ENCODE data around the gene IFIT2.
A peak's percentile ranks its signal among the peaks of the same experiment; 100 is the strongest.
"Not testable (repeated sequence)": the region's sequence is repeated elsewhere in the genome, so short reads cannot be mapped to it uniquely, and the experiment has no call there.

IFIT2 gene

DNA sequence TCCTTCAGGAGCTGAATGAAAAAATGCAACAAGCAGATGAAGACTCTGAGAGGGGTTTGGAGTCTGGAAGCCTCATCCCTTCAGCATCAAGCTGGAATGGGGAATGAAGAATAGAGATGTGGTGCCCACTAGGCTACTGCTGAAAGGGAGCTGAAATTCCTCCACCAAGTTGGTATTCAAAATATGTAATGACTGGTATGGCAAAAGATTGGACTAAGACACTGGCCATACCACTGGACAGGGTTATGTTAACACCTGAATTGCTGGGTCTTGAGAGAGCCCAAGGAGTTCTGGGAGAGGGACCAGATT is 5.4 kb downstream of the IFIT2 start:
- no peak for DNase-seq (ENCODE audit: low read depth in 2 of 2)

DNA sequence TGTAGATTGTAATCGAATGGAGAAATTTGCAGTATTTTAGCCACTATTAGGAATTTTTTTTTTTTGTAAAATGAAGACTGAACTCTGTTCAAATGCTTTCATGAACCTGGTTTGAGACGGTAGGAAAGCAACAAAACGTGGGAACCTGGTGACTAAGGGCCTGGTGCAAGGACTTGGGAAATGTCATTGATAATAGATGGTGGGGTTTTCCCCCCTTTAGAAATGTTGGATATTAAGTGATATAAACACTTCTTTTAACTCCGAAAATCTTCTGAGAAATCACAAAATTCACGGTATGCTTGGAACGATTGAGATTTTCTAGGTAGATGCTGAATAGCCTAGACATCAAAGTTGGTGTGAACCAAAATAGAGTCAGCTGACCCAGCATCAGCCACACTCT is 6.4 kb downstream of the IFIT2 start:
- DNase-seq (ENCODE audit: low read depth in 2 of 2) = no peak

DNA sequence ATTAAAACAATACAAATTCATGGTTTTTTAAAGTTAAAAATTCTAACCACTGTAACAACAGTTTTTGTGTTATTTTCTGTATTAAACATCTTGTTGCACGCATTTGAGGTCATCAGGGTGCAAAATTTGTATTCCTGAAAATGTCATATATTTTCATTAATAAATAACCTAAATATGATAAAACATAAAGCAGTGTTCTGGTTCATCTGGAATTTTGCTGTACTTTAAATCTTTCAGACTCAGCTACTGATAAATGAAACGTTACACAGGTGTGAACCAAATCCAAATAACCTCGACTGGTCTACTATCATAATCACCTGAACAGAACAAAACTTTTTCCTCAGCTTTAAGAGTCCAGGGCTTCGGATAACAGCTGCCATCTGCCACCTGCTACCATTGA is 6.9 kb downstream of the IFIT2 start:
- no peak for DNase-seq (ENCODE audit: low read depth in 2 of 2)

DNA sequence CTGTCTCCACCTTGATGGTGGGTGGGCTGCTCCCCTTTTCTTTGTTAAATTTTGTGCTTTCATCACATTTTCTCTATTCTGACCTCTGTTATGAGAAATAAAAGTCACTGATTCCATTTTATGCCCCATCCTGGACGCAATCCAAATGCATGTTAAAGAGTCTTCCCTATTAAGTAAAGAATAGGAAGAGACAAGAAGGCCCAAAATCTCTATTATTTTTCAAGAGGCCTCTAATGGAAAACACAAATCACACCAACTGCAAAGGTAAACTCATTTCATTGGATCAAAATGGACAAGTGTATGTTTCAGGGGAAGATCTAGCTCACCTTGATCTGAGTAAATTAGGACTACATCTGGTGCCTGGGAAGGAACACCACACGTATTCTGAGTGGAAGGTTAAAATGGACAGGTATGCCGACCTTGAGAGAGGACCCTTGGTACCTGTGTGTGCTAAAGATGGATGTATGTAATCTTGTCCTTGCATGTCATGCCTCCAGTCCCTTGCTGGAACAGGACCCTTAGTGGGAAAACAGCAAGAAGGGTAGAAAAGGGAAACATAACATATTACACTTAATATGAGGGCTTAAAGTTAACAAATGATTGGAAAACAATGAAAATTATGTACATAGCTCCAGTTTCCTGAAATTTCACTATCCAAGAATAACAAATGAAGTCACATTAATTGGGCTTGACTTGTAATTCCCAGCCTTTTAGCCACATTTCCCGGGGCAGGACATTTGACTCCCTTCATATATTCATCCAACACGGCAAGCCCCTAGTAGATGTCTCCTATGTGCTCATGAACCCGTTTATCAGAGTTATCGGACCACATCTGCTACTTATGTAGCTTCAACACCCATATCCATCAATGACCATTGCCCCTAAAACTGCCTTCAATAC is 7.6 kb downstream of the IFIT2 start:
- no peak for DNase-seq (ENCODE audit: low read depth in 2 of 2)

DNA sequence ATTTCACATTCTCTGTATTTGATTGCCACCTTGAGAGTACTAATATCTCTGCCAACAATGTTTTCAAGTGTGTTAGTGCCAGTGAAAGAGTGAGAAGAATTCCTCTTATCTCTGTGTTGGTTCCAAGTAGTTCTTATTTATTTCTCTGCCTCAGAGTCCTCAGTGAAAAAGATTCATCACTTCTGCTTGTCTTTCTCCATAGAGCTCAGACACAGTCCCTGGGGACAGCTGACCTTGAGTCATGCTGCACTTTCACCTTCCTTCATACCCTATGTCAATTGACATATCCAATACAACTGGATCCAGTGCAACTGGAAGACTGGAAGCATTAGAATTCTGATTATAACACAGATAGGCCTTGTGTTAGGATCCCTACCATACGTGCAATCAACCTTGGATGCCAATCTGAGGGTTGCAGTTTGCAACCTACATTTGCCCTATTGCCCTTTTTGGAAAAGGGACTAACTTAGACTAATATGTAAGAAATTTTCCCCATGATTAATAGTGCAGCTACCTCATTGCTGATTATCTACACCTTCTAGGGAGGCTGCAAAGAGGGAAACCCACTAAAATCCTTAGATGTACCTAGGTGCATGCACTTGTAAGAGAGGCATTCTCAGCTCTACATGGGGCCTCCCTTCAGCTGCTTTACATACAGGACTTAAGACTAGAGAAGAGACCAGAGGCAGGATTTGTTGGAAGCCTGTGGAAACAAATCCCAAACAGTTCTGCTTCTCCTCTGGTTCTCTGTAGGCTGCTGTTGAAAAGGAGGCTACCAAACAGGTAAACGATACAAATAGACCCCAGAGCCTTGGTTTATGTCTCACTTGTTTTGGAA is 8.4 kb downstream of the IFIT2 start:
- no peak for DNase-seq (ENCODE audit: low read depth in 2 of 2)

DNA sequence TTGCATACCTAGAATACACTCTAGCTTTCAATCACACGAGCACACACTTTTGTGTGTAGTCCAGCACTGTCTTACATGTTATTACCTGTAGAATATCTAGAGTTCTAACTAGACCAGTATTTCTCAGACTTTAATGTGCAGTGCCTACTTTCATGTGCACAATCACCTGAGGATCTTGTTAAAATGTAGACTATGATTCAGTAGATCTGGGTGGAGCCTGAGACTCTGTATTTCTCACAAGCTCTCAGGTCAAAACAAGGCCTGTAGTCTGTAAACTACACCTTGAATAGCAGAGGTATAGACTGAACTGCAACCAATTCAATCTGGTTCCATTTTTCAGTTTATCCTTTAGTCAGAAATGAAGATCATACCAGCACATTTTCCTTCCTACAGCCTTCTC is 11.1 kb downstream of the IFIT2 start:
- no peak for DNase-seq (ENCODE audit: low read depth in 2 of 2)

DNA sequence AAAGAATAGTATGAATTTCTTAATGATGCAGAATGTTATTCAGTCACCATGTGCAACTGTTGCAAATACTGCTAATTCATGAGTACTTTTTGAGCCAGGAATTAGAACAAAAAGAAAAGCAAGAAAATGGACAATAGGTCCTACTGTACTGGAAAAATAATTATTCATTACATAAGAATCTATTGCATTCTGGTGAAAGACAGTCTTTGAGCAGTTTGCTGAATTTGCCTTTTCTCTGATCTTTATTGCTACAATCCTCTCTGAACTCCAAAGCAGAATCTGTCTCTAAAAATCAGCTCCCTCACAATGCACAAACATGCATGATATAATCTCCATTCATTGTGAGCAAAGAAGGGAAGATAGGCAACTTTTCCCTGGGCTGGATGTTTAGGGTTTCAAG is 12.8 kb downstream of the IFIT2 start:
- no peak for DNase-seq (ENCODE audit: low read depth in 2 of 2)

DNA sequence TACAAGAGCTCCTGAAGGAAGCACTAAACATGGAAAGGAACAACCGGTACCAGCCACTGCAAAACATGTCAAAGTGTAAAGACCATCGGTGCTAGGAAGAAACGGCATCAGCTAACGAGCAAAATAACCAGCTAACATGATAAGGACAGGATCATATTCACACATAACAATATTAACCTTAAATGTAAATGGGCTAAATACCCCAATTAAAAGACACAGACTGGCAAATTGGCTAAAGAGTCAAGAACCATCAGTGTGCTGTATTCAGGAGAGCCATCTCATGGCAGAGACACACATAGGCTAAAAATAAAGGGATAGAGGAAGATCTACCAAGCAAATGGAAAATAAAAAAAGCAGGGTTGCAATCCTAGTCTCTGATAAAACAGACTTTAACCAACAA is 16.2 kb downstream of the IFIT2 start:
- not testable (repeated sequence) for DNase-seq (ENCODE audit: low read depth in 2 of 2)

DNA sequence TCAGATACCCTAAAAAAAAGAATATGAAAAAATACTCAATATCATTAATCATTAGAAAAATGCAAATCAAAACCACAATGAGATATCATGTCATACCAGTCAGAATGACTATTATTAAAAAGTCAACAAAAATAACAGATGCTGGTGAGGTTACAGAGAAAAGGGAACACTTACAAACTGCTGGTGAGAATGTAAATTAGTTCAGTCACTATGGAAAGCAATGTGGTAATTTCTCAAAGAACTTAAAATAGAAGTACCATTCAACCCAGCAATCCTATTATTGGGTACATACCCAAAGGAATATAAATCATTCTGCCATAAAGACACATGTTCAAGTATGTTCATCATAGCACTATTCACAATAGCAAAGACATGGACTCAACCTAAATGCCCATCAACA is 23.2 kb downstream of the IFIT2 start:
- not testable (repeated sequence) for DNase-seq (ENCODE audit: low read depth in 2 of 2)

DNA sequence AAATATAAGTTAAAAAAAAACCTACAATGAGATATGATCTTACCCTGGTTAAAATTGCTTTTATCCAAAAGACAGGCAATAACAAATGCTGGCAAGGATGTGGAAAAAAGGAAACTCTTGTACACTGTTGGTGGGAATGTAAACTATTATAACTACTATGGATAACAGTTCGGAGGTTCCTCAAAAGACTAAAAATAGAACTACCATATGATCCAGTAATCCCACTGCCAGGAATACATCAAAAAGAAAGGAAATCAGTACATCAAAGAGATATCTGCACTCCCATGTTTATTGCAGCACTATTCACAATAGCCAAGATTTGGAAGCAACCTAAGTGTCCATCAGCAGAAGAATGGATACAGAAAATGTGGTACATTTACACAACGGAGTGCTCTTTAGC is 24.0 kb downstream of the IFIT2 start:
- DNase-seq (ENCODE audit: low read depth in 2 of 2) = not testable (repeated sequence)

DNA sequence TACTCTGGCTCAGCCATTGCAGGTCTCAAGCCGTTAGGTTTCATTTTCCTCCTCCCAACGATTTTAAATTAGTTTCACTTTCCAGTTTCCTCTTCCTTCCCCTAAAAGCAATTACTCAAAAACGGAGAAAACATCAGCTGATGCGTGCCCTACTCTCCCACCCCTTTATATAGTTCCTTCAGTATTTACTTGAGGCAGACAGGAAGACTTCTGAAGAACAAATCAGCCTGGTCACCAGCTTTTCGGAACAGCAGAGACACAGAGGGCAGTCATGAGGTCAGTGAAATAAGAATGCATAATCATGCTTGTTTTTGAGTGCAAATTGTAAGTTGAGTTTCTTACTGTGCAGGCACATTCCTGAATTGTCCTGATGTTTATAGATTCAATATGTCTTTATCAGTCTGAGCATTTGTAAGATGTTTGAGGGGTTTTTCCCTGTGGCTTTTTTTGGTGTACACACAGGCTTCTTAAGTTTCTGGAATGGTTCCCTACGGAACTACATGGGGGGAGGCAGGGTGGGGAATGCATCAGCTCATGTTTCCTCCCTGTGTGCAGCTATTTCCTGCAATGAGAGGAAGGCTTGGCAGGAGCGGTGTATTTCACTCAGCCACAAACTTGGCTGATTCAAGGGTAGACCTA is 26.1 kb downstream of the IFIT2 start, which contains the start of gene IFIT3:
TSS of gene IFIT3 (plus strand) at position 195 of the 639 bp plus-strand sequence. CDS start at position 272, 77 bp downstream.
- DNase-seq (ENCODE audit: low read depth in 2 of 2) = no peak

DNA sequence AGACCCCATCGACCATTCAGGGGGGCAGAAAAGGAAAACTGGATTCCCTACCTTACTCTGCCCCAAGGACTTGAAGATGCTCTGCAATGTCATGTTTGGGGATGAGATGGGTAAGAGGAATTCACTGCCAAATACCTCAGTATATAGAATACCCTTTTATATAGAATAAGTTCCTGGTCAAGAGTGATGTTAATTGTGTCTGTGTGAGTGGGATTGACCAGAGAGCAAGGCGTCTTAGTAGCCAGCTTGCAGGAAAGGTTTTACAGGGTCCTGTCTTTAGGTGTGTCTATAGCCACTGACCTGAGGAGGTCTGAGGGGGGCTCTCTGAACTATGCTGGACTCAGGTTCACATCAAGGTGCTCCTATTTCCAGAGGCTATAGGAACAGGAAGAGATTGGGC is 27.3 kb downstream of the IFIT2 start:
- no peak for DNase-seq (ENCODE audit: low read depth in 2 of 2)

DNA sequence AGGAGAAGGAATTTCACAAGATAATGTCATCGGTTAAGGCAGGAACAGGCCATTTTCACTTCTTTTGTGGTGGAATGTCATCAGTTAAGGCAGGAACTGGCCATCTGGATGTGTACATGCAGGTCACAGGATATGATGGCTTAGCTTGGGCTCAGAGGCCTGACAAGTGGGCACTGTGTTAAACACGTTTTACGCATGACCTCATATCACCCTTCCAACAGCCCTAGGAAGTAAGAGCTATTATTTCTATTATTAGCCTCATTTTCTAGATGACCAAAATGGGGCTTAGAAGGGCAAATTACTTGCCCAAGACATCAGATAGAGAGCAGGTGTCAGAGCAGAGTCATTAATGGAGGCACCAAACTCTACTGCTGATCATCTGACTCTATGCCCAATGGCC is 28.2 kb downstream of the IFIT2 start:
- not testable (repeated sequence) for DNase-seq (ENCODE audit: low read depth in 2 of 2)

DNA sequence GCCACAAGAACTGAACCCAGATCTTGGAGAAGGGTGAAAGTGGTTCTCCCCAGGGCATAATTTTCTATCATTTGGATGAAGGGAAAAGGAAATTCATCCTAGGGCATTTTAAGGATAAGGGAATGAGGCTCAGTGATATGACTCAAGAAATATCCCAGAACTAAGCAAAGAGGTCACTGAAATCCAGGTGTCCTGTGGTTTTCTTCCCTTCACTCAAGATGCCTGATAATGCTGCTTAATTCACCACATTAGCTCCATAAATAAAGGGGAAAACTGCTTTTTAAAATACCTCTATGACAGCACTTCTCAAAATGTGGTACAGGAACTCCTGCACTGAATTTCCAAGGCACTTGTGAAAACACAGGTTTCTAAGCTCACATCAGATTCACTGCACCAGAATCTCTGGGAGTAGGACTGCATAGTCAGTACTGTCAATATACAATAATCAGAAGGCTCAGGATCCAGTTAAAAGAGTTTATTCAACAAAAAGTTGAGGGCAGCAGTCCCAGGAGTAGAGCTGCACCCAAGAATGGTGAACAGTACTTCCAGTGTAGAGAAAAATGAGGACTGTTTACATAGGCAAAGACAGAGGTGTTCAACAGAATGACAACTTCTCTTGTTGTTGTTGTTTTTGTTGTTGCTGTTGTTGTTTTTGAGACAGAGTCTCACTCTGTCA is 28.8 kb downstream of the IFIT2 start:
- no peak for DNase-seq (ENCODE audit: low read depth in 2 of 2)

DNA sequence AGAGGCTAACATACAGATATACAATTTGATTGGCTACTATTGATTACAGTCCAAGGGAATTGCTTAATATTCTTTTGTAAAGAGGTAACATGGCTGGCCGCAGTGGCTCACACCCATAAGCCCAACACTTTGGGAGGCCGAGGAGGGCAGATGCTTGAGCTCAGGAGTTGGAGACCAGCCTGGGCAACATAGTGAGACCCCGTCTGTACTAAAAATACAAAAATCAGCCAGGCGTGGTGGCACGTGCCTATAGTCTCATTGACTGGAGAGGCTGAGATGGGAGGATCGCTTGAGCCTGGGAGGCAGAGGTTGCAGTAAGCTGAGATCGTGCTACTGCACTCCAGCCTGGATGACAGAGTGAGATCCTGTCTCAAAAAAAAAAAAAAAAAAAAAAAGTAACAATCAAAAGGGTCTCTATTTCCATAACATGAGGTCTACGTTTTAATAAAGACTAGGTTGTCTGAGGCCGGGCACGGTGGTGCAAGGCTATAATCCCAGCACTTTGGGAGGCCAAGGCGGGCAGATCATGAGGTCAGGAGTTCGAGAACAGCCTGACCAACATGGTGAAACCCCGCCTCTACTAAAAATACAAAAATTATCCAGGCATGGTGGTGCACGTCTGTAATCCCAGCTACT is 29.8 kb downstream of the IFIT2 start:
- DNase-seq (ENCODE audit: low read depth in 2 of 2) = not testable (repeated sequence)

DNA sequence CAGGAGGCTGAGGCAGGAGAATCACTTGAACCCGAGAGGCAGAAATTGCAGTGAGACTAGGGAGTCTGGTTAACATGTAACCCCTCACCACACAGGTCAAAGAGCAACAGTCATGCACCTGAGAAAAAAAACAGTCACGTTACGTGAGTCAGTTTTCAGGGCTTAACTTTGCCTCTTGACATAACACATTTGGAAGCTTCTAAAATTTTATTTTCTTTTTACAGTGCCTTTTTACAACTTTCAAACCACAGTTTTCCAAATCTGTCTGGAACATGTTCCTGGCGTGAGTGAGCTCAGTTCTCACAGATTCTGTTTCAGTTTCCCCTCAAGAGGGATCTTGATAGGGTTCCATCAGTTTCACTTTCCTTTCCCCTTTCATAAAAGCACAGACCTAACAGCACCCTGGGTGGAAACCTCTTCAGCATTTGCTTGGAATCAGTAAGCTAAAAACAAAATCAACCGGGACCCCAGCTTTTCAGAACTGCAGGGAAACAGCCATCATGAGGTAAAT is 30.3 kb downstream of the IFIT2 start:
- DNase-seq (ENCODE audit: low read depth in 2 of 2) = peak in 1 of 2 donors; percentile 27

DNA sequence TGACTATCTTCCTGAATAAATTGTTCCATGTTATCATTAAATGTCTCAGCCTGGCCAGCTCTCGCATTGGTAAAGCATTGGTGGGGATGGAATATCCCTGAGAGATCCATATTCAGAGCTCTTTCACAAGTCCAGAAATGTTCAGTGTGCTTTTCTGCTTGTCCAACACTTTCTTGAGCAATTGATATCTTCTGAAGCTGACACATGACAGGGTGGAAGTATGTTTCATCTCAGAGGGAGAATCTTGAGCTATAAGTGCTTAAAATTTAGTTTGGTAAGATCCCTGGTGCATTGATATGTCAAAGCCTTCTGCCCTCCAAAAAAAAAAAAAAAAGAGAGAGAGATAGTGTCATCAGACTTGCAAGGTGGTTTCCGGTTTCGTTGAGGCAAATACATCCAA is 33.4 kb downstream of the IFIT2 start:
- no peak for DNase-seq (ENCODE audit: low read depth in 2 of 2)

DNA sequence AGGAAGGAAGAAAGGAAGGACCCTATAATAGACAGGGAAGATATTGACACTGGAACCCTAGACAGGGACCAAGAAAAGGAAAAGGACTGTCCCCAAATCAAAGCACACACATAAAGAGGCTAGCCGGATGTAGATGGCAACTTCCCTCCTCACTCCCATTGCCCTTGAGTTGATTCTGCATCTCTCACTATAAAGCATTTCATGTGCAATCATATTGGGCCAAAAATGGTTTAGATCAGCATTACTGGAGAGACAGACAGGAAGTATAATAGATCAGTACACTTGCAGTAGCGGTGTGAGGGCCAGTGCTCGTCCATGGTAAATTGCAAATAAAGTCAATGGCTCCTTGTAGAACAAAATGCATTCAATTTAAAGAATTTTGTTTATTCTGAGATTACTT is 34.4 kb downstream of the IFIT2 start:
- DNase-seq (ENCODE audit: low read depth in 2 of 2) = no peak

DNA sequence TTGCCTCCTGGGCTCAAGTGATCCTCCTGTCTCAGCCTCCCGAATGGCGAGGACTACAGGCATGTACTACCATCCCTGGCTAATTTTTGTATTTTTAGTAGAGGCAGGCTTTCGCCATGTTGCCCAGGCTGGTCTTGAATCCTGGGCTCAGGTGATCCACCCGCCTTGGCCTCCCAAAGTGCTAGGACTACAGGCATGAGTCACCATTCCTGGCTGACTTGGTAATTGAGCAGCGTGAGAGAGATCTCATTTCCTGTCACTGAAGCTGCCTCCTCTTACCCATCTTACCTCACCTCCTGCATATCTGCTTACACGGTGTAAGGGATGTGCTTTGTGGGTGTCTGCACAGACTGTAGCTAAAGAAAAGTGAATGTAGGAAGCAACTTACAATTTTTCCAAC is 35.6 kb downstream of the IFIT2 start:
- no peak for DNase-seq (ENCODE audit: low read depth in 2 of 2)

DNA sequence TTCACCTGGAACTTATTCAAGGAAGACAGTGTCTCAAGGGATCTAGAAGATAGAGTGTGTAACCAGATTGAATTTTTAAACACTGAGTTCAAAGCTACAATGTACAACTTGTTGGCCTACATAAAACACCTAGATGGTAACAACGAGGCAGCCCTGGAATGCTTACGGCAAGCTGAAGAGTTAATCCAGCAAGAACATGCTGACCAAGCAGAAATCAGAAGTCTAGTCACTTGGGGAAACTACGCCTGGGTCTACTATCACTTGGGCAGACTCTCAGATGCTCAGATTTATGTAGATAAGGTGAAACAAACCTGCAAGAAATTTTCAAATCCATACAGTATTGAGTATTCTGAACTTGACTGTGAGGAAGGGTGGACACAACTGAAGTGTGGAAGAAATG is 36.9 kb downstream of the IFIT2 start:
- DNase-seq (ENCODE audit: low read depth in 2 of 2) = no peak

DNA sequence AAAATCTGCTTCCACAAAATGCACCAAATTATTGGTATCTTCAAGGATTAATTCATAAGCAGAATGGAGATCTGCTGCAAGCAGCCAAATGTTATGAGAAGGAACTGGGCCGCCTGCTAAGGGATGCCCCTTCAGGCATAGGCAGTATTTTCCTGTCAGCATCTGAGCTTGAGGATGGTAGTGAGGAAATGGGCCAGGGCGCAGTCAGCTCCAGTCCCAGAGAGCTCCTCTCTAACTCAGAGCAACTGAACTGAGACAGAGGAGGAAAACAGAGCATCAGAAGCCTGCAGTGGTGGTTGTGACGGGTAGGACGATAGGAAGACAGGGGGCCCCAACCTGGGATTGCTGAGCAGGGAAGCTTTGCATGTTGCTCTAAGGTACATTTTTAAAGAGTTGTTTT is 38.0 kb downstream of the IFIT2 start:
- DNase-seq (ENCODE audit: low read depth in 2 of 2) = no peak

Measured in stimulated activated CD8-positive, alpha-beta memory T cell treated with anti-CD3 and anti-CD28 coated beads, Interleukin-7, amount 100 ng/mL, for 4 hours (primary cell).